ENCODE measurements around the gene ITPA. TPM values are rescaled to one million over a fixed set of nuclear protein-coding genes. Genes with fewer than 3 reads are reported as not detected.

The ITPA gene
- total and polyA plus RNA-seq, 2 of the 13 experiments (the other 11 are each of a cell fraction or from before 2014, with no cell fraction given) = 60.1 to 103 TPM

GRCh38 chr20:3231889-3232588 is 22.7 kb downstream of the ITPA start (continued):
- 0 out of 2 replicates have a peak, but pooled peaks have one; percentile 46 for TF ChIP-seq ZNF543 (CRISPR knock-in tag; IDR thresholded peaks at IDR 0.05)
- peak; percentile 86; the same call in 1 of the 2 replicates for TF ChIP-seq KIAA2018 (CRISPR knock-in tag; IDR thresholded peaks at IDR 0.05; ENCODE audit: borderline replicate concordance)
- TF ChIP-seq ELF3 (CRISPR knock-in tag; IDR thresholded peaks at IDR 0.05) = peak; percentile 65
- TF ChIP-seq DZIP1 (CRISPR knock-in tag; IDR thresholded peaks at IDR 0.05) = 0 out of 2 replicates have a peak, but pooled peaks have one; percentile 22
- TF ChIP-seq HOXA7 (CRISPR knock-in tag; IDR thresholded peaks at IDR 0.05) = no peak
- no peak for TF ChIP-seq MNT (IDR thresholded peaks at IDR 0.05)
- TF ChIP-seq ZNF878 (CRISPR knock-in tag; IDR thresholded peaks at IDR 0.05) = no peak
- no peak for TF ChIP-seq IRF1 (CRISPR knock-in tag; IDR thresholded peaks at IDR 0.05; ENCODE audit: low read depth)
- no peak; the same call in 1 of the 2 replicates for TF ChIP-seq ZNF33B (CRISPR knock-in tag; IDR thresholded peaks at IDR 0.05)
- no peak for TF ChIP-seq KLF11 (CRISPR knock-in tag; IDR thresholded peaks at IDR 0.05)
- TF ChIP-seq ZNF430 (CRISPR knock-in tag; IDR thresholded peaks at IDR 0.05) = no peak
- 0 out of 2 replicates have a peak, but pooled peaks have one; percentile 16 for TF ChIP-seq HMG20B (CRISPR knock-in tag; conservative IDR thresholded peaks at IDR 0.05)
- peak; percentile 96; the same call in 1 of the 2 replicates for TF ChIP-seq ZNF292 (CRISPR knock-in tag; IDR thresholded peaks at IDR 0.05; ENCODE audit: borderline replicate concordance, low read depth)
- TF ChIP-seq JUND (CRISPR knock-in tag; IDR thresholded peaks at IDR 0.05) = peak; percentile 71; the same call in 1 of the 2 replicates
- no peak for TF ChIP-seq ASH2L (IDR thresholded peaks at IDR 0.05; ENCODE audit: insufficient read length, low read depth, low read length)

Data from HepG2 (cell line).